Spleen (tissue), 13 donors: ENCODE data around the gene KANSL3. TPM values are rescaled to one million over a fixed set of nuclear protein-coding genes. Genes with fewer than 3 reads are reported as not detected.
A peak's percentile ranks its signal among the peaks of the same experiment; 100 is the strongest.

ENCODE experiments used
- DNase-seq: peaks from one replicate; pipeline ENCODE4 v3.0.0-alpha.2; 2020
- H3K27ac ChIP-seq, 8 donors: fragments of 200-600 bp; sonication (generic) in 7 of 8; 1 replicate in 4 of 8; 2 replicates in 4 of 8; pipeline versions ENCODE4 v1.5.0 to v1.8.0; 2016 to 2021; ENCODE audit warnings: inconsistent platforms in 4 of 8, mild to moderate bottlenecking in 4 of 8, moderate library complexity in 1 of 8
- H3K27me3 ChIP-seq, 7 donors: fragments of 200-600 bp; sonication (generic) in 6 of 7; replicated peaks in 1 of 7; 1 replicate in 4 of 7; 2 replicates in 3 of 7; pipeline versions ENCODE4 v1.5.0 to v1.8.0; 2016 to 2021; ENCODE audit warnings: inconsistent platforms in 3 of 7, mild to moderate bottlenecking in 1 of 7
- H3K36me3 ChIP-seq, 6 donors: fragments of 200-600 bp; sonication (generic) in 5 of 6; 1 replicate in 4 of 6; 2 replicates in 2 of 6; pipeline versions ENCODE4 v1.5.0 to v1.8.0; 2016 to 2021; ENCODE audit warnings: inconsistent platforms in 2 of 6
- H3K4me1 ChIP-seq, 6 donors: fragments of 200-600 bp; sonication (generic) in 5 of 6; 1 replicate in 3 of 6; 2 replicates in 3 of 6; pipeline versions ENCODE4 v1.5.0 to v1.8.0; 2016 to 2021; ENCODE audit warnings: inconsistent platforms in 3 of 6
- H3K4me3 ChIP-seq, 8 donors: fragments of 200-600 bp; sonication (generic) in 7 of 8; 1 replicate in 4 of 8; 2 replicates in 4 of 8; pipeline versions ENCODE4 v1.5.0 to v1.8.0; 2016 to 2021; ENCODE audit warnings: inconsistent platforms in 4 of 8, mild to moderate bottlenecking in 4 of 8, moderate library complexity in 2 of 8
- H3K9me3 ChIP-seq, 8 donors: fragments of 200-600 bp; sonication (generic) in 7 of 8; 1 replicate in 4 of 8; 2 replicates in 4 of 8; pipeline versions ENCODE4 v1.5.0 to v1.8.0; 2016 to 2021; ENCODE audit warnings: inconsistent platforms in 4 of 8
- POLR2A ChIP-seq, 3 donors: fragments of 450-650 bp; IDR thresholded peaks; one replicate each; pipeline ENCODE4 v1.5.1; 2017; ENCODE audit warnings: antibody characterized with exemption in 3 of 3, mild to moderate bottlenecking in 1 of 3
- POLR2AphosphoS5 ChIP-seq, 3 donors: sonication (generic); formaldehyde crosslinking; IDR thresholded peaks; one replicate each; pipeline ENCODE4 v1.5.1; 2017; ENCODE audit warnings: antibody characterized with exemption in 3 of 3
- WGBS, 5 donors: extraction: QIAGEN DNeasy Blood & Tissue Kit in 3 of 5; methylation state at CpG; one replicate each; pipeline versions ENCODE4 v1.1.5 to v1.1.7; 2013 to 2018; 5-methylcytosine and 5-hydroxymethylcytosine counted together
- intact Hi-C: fragments of 100-400 bp; cut with DNase I; formaldehyde crosslinking; loops from one replicate; pipeline ENCODE4 v1.15.0; 2023; ENCODE audit warnings: low total_unique reads
- long read RNA-seq, 2 donors: transcript quantifications; one replicate each; lab custom pipeline, GENCODE V29; 2026
- polyA plus RNA-seq, 3 donors: library from polyadenylated mRNA; stranded (reverse); fragments of 200-250 nt; gene quantifications; one replicate each; pipeline ENCODE4 v1.2.1, GENCODE V29; 2013
- total RNA-seq, 7 donors: library from RNA; depleted of rRNA in 3 of 7; stranded (reverse); fragments of >200 nt in 3 of 7; fragmentation: NEBNext Ultra II Directional in 4 of 7; extraction: Animal tissue kit (Norgen Biotek cat#: 25700) in 4 of 7; gene quantifications; one replicate each; pipeline versions ENCODE4 v1.1.0 to v1.2.1, GENCODE V29; 2016 to 2021
- TF ChIP-seq, protein P1 (sequence below), 11 experiments: fragments of 200-600 bp in 7 of 11; fragments of 450-650 bp in 4 of 11; sonication (generic) in 4 of 11; IDR thresholded peaks in 8 of 11; conservative IDR thresholded peaks in 3 of 11; 1 replicate in 7 of 11; 2 replicates in 4 of 11; pipeline versions ENCODE4 v1.4.0 to v1.8.0; 2016 to 2021; ENCODE audit warnings: antibody characterized with exemption in 11 of 11, inconsistent platforms in 4 of 11, mild to moderate bottlenecking in 1 of 11
- donor health status: healthy with polysubstance abuse.
- donor health status: DM: no; HTN: no; CAD: no; lungs with moderate emphysema.
- donor health status: DM: no; HTN: no; CAD: no.
- donor health status: Bipolar disorder and iron deficiency.
- donor health status: healthy.
- donor health status: DM: no; HTN: no; CAD: no.
- donor health status: DM: yes; HTN: yes; CAD: no.

The KANSL3 gene
- total RNA-seq (10 to 100 TPM; 45.2 to 59.6 (median 51.1) TPM), polyA plus RNA-seq (10 to 100 TPM; 10.3 to 16.9 (median 15.3) TPM)
- long read RNA-seq, donor 1: 0 reads
- long read RNA-seq, donor 2, full-length matches to known transcripts: 2 of 2 reads
- long read RNA-seq, donor 2, partial matches to known transcripts: 0 of 2 reads
- long read RNA-seq, donor 2, other reads (novel, unspliced or antisense): 0 of 2 reads

DNA sequence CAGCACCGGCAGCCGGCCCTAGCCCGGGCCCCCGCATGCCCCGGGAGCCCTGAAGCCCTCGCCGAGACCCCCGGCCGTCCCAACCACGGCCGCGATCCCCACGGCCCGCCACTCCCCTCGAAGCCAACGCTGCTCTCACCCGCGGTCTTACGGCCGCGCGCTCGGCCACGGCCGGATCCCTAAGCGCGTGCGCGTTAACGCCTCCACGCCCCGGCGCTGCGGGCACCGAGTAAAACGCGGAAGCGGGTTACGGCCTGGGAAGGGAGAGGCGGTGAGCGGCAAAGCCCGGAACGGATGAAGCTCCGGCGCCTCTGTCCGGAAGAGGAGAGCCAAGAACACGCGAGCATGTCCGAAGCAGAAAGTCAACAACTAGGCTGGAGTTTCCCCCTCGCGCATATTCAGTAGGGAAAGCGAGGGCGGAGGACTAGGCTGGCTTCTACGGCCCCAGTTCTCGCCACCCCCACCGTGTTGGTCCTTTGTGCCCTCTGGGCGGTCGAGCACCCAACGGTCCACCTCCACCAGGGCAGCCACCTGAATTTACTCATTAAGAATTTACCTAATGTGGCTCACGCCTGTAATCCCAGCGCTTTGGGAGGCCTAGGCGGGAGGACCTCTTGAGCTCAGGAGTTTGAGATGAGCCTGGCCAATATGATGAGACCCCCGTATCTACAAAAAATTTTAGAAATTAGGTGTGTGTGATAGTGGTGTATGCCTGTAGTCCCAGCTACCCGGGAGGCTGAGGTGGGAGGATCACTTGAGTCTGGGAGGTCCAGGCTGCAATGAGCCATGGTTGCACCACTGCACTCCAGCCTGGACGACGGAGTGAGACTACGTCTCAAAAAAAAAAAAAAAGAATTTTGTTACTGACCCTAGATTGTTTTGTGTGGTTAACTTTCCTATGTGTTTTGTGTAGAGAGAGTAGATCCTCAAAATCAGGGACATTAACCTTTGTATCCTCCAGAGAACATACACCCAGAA lies at the start of gene KANSL3:
TSS of gene KANSL3 (minus strand) at position 169 of the 978 bp plus-strand sequence. CDS start 1,177 bp downstream, outside the sequence.
- 9 to 26% (median 10%) methylated on average over 23 to 67 of the region's 67 CpGs for WGBS, 5 donors

DNA sequence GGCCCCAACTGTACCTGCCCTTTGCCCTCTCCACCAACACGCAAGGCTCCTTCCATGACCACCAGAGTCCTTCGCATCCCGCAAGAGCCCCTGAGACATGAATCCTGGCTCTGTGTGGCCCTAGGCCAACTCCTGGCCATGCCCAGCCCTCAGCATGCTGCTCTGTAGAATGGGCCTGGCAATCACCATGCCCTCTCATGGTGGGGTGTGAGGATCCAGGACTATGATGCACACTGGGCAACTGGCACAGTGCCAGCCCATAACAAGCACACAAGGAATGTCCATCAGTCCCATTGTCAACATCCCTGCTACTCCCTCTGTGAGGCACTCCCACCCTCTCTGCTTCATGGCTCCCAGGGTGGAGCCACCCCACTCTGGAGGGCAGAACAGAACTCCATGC lies 49.2 kb upstream of the KANSL3 start:
- 91 to 99% (median 97%) methylated on average over 3 of the region's 3 CpGs for WGBS, 5 donors
- no peak overlapping the region for H3K27ac ChIP-seq
- intact Hi-C loops: no loop called here

More for the DNA sequence above, at the start of gene KANSL3:
- Histone ChIP-seq H3K4me1 (peaks cover 22 to 52% (median 41%) of the 10 kb centered on the region in 6 donors), H3K9me3 (no peaks in the 10 kb centered on the region), H3K36me3 (peaks cover 0 to 32% (median 11%) of the 10 kb centered on the region in 6 donors), H3K27me3 (no peaks in the 10 kb centered on the region), H3K4me3 (peak within 1 kb of the TSS; percentile 39 to 92 (median 70)), H3K27ac (peak within 1 kb of the TSS; percentile 81 to 99 (median 96))
- TF ChIP-seq POLR2AphosphoS5 (IDR thresholded peaks at IDR 0.05) (peak; percentile 98 to 99 (median 98)), POLR2A (IDR thresholded peaks at IDR 0.05) (peak; percentile 86 to 98 (median 90))
- TF ChIP-seq, protein P1, sequence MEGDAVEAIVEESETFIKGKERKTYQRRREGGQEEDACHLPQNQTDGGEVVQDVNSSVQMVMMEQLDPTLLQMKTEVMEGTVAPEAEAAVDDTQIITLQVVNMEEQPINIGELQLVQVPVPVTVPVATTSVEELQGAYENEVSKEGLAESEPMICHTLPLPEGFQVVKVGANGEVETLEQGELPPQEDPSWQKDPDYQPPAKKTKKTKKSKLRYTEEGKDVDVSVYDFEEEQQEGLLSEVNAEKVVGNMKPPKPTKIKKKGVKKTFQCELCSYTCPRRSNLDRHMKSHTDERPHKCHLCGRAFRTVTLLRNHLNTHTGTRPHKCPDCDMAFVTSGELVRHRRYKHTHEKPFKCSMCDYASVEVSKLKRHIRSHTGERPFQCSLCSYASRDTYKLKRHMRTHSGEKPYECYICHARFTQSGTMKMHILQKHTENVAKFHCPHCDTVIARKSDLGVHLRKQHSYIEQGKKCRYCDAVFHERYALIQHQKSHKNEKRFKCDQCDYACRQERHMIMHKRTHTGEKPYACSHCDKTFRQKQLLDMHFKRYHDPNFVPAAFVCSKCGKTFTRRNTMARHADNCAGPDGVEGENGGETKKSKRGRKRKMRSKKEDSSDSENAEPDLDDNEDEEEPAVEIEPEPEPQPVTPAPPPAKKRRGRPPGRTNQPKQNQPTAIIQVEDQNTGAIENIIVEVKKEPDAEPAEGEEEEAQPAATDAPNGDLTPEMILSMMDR (IDR thresholded peaks at IDR 0.05 in 8 of 11, conservative IDR thresholded peaks at IDR 0.05 in 3 of 11): peak in 2 of 11 experiments; percentile 15 to 18
- intact Hi-C loops: no loop called here
- DNase-seq: peak; percentile 99

GRCh38 chr2:96685577-96686459 lies 47.7 kb upstream of the KANSL3 start:
- Histone ChIP-seq H3K27me3 (peaks cover 0 to 3% (median 0%) of the 10 kb centered on the region in 7 donors), H3K4me3 (no peak overlapping the region), H3K4me1 (peaks cover 0 to 33% (median 16%) of the 10 kb centered on the region in 6 donors), H3K9me3 (no peaks in the 10 kb centered on the region), H3K27ac (peak overlapping the region in 1 of 8 donors; percentile 23), H3K36me3 (no peaks in the 10 kb centered on the region)
- no peak for TF ChIP-seq POLR2A (IDR thresholded peaks at IDR 0.05)
- TF ChIP-seq POLR2AphosphoS5 (IDR thresholded peaks at IDR 0.05): peak in 1 of 3 donors; percentile 31
- TF ChIP-seq, protein P1 (IDR thresholded peaks at IDR 0.05 in 8 of 11, conservative IDR thresholded peaks at IDR 0.05 in 3 of 11): no peak
- 61 to 74% (median 62%) methylated on average over 12 to 19 of the region's 19 CpGs for WGBS, 5 donors
- intact Hi-C loops: no loop called here
- no peak for DNase-seq

More for the DNA sequence above, 49.2 kb upstream of the KANSL3 start:
- peaks cover 0 to 33% (median 16%) of the 10 kb centered on the region in 6 donors for H3K4me1 ChIP-seq
- H3K36me3 ChIP-seq: no peaks in the 10 kb centered on the region
- H3K27me3 ChIP-seq: peaks cover 0 to 3% (median 0%) of the 10 kb centered on the region in 7 donors
- no peaks in the 10 kb centered on the region for H3K9me3 ChIP-seq
- DNase-seq: no peak
- TF ChIP-seq POLR2AphosphoS5 (IDR thresholded peaks at IDR 0.05): no peak
- TF ChIP-seq, protein P1 (IDR thresholded peaks at IDR 0.05 in 8 of 11, conservative IDR thresholded peaks at IDR 0.05 in 3 of 11): no peak
- no peak for TF ChIP-seq POLR2A (IDR thresholded peaks at IDR 0.05)
- H3K4me3 ChIP-seq: no peak overlapping the region
